HCT116 (cell line): ENCODE data around the gene BAHCC1. TPM values are rescaled to one million over a fixed set of nuclear protein-coding genes. Genes with fewer than 3 reads are reported as not detected.

Source experiments
- ATAC-seq: fragments of 200-7000 bp; cut with Tn5 transposase; 2 replicates; pipeline ENCODE4 v1.9.1; 2020; ENCODE audit warnings: mild to moderate bottlenecking, moderate library complexity
- BruUV-seq: library from RNA; stranded (reverse); fragments of 400-500 nt; replicated peaks from 2 replicates; lab custom pipeline; 2021; lab: Mats Ljungman, UMichigan
- CTCF ChIA-PET: fragments of 300-600 bp; sonication (Branson Sonifier 250); formaldehyde crosslinking; loops from one replicate; lab custom pipeline; 2021; ENCODE audit warnings: antibody characterized with exemption; lab: Charles Lee
- POLR2A ChIA-PET: fragments of 300-600, 350-600 bp; sonication (Branson Sonifier 250); formaldehyde crosslinking; loops from one replicate; lab custom pipeline; 2021; ENCODE audit warnings: antibody characterized with exemption; lab: Charles Lee
- RAD21 ChIA-PET, 2 experiments: fragments of 300-600 bp; sonication (Branson Sonifier 250); formaldehyde crosslinking; loops; one replicate each; lab custom pipeline; 2023; ENCODE audit warnings: low total read pairs in 2 of 2; ENCODE audit not compliant: uncharacterized antibody in 2 of 2, unreplicated experiment in 2 of 2, low non-redundant PET in 1 of 2; lab: Charles Lee
- DNase-seq: peaks from one replicate; pipeline ENCODE4 v3.0.0-alpha.2; 2010; ENCODE audit warnings: low read depth, low spot score
- H2AFZ ChIP-seq: fragments of 200-600 bp; shearing (Covaris generic), sonication (generic); 2 replicates; pipeline ENCODE4 v1.6.1; 2017; ENCODE audit warnings: low read depth, mixed run types, mixed read lengths, antibody characterized with exemption, low read length; ENCODE audit not compliant: poor library complexity, severe bottlenecking
- H3K27ac ChIP-seq: 2 replicates; pipeline ENCODE4 v1.5.1; 2012; ENCODE audit warnings: low read depth, low read length
- H3K27me3 ChIP-seq: fragments of 200-600 bp; sonication (generic); 2 replicates; pipeline ENCODE4 v1.6.1; 2016; ENCODE audit warnings: mixed run types, low read length, mixed read lengths; ENCODE audit not compliant: insufficient read depth
- H3K36me3 ChIP-seq, 2 experiments: fragments of 200-500 bp in 1 of 2; fragments of 200-600 bp in 1 of 2; sonication (Bioruptor generic) in 1 of 2; sonication (generic) in 1 of 2; 2 replicates each; pipeline versions ENCODE4 v1.5.1 to v1.6.1; 2014 to 2016; ENCODE audit warnings: low read length in 2 of 2, inconsistent platforms in 1 of 2, mixed read lengths in 1 of 2, mixed run types in 1 of 2; ENCODE audit not compliant: insufficient read depth in 2 of 2, control insufficient read depth in 1 of 2
- H3K4me1 ChIP-seq, 2 experiments: fragments of 200-600 bp in 1 of 2; sonication (generic) in 1 of 2; 2 replicates each; pipeline versions ENCODE4 v1.5.1 to v1.6.1; 2012 to 2017; ENCODE audit warnings: low read length in 2 of 2, inconsistent platforms in 1 of 2, mild to moderate bottlenecking in 1 of 2, mixed read lengths in 1 of 2, mixed run types in 1 of 2, moderate library complexity in 1 of 2; ENCODE audit not compliant: insufficient read depth in 2 of 2, control insufficient read depth in 1 of 2
- H3K4me2 ChIP-seq: fragments of 200-600 bp; sonication (generic); 2 replicates; pipeline ENCODE4 v1.6.1; 2017; ENCODE audit warnings: mixed run types, low read length, mixed read lengths
- H3K4me3 ChIP-seq, 2 experiments: fragments of 200-600 bp in 1 of 2; sonication (generic) in 1 of 2; replicated peaks in 1 of 2; 2 replicates each; pipeline ENCODE4 v1.5.1; 2011 to 2016; ENCODE audit warnings: low read length in 2 of 2, control low read depth in 1 of 2, low read depth in 1 of 2, mild to moderate bottlenecking in 1 of 2, mixed read lengths in 1 of 2, mixed run types in 1 of 2
- H3K79me2 ChIP-seq: fragments of 200-600 bp; sonication (generic); 2 replicates; pipeline ENCODE4 v1.6.1; 2017; ENCODE audit warnings: mild to moderate bottlenecking, mixed run types, low read length, moderate library complexity, mixed read lengths; ENCODE audit not compliant: insufficient read depth
- H3K9ac ChIP-seq: fragments of 200-600 bp; sonication (generic); 2 replicates; pipeline ENCODE4 v1.6.1; 2016; ENCODE audit warnings: low read length, mixed read lengths
- H3K9me2 ChIP-seq: fragments of 200-600 bp; sonication (generic), shearing (Covaris generic); 2 replicates; pipeline ENCODE4 v1.6.1; 2017; ENCODE audit warnings: mixed run types, mild to moderate bottlenecking, moderate library complexity; ENCODE audit not compliant: insufficient read depth
- H3K9me3 ChIP-seq, 2 experiments: fragments of 200-500 bp in 1 of 2; fragments of 200-600 bp in 1 of 2; sonication (Bioruptor generic) in 1 of 2; sonication (generic) in 1 of 2; 2 replicates each; pipeline ENCODE4 v1.6.1; 2014 to 2017; ENCODE audit warnings: low read length in 2 of 2, mixed read lengths in 2 of 2, inconsistent platforms in 1 of 2, low read depth in 1 of 2, mild to moderate bottlenecking in 1 of 2, mixed run types in 1 of 2, moderate library complexity in 1 of 2; ENCODE audit not compliant: control insufficient read depth in 1 of 2, insufficient read depth in 1 of 2
- H4K20me1 ChIP-seq: fragments of 200-600 bp; sonication (generic), shearing (Covaris generic); 2 replicates; pipeline ENCODE4 v1.6.1; 2017; ENCODE audit warnings: mixed run types, mild to moderate bottlenecking, moderate library complexity; ENCODE audit not compliant: insufficient read depth
- ATF3 ChIP-seq: IDR thresholded peaks from 2 replicates; pipeline ENCODE4 v1.6.1; 2012
- CTCF ChIP-seq, 3 experiments: fragments of 200-600 bp in 1 of 3; sonication (generic) in 1 of 3; IDR thresholded peaks in 2 of 3; conservative IDR thresholded peaks in 1 of 3; 2 replicates each; pipeline ENCODE4 v1.5.1; 2012 to 2017; ENCODE audit warnings: low read depth in 2 of 3, low read length in 2 of 3, antibody characterized with exemption in 1 of 3, borderline replicate concordance in 1 of 3, control low read depth in 1 of 3, mild to moderate bottlenecking in 1 of 3, mixed read lengths in 1 of 3, mixed run types in 1 of 3, moderate library complexity in 1 of 3; ENCODE audit not compliant: insufficient read depth in 1 of 3
- ELF1 ChIP-seq: IDR thresholded peaks from 2 replicates; pipeline ENCODE4 v1.6.1; 2012; ENCODE audit warnings: low read depth, borderline replicate concordance
- FOSL1 ChIP-seq: IDR thresholded peaks from 2 replicates; pipeline ENCODE4 v1.6.1; 2012; ENCODE audit warnings: low read depth
- MAX ChIP-seq: IDR thresholded peaks from 2 replicates; pipeline ENCODE4 v1.6.1; 2012
- POLR2A ChIP-seq: IDR thresholded peaks from 2 replicates; pipeline ENCODE4 v1.7.0; 2011; ENCODE audit warnings: borderline replicate concordance; ENCODE audit not compliant: insufficient read depth, insufficient read length; ENCODE audit errors: extremely low read depth
- POLR2AphosphoS5 ChIP-seq: IDR thresholded peaks from 2 replicates; pipeline ENCODE4 v1.6.1; 2011; ENCODE audit warnings: mild to moderate bottlenecking, low read depth, low read length, moderate library complexity
- SIN3A ChIP-seq: IDR thresholded peaks from 2 replicates; pipeline ENCODE4 v1.6.1; 2012; ENCODE audit warnings: low read depth
- SP1 ChIP-seq: IDR thresholded peaks from 2 replicates; pipeline ENCODE4 v1.6.1; 2012; ENCODE audit warnings: low read depth
- YY1 ChIP-seq: IDR thresholded peaks from 2 replicates; pipeline ENCODE4 v1.6.1; 2011; ENCODE audit warnings: low read length, low read depth, moderate library complexity, mild to moderate bottlenecking; ENCODE audit not compliant: insufficient replicate concordance; ENCODE audit errors: extremely low read depth
- ZBTB33 ChIP-seq: IDR thresholded peaks from 2 replicates; pipeline ENCODE4 v1.6.1; 2011; ENCODE audit warnings: mild to moderate bottlenecking, low read length, moderate library complexity; ENCODE audit not compliant: insufficient replicate concordance; ENCODE audit errors: extremely low read depth
- ZNF274 ChIP-seq: fragments of 200-500 bp; sonication (Bioruptor generic); IDR thresholded peaks from 2 replicates; pipeline ENCODE4 v1.6.1; 2014; ENCODE audit warnings: mild to moderate bottlenecking, low read depth, low read length, inconsistent platforms
- intact Hi-C: fragments of 100-400 bp; cut with micrococcal nuclease; formaldehyde crosslinking; loops from 2 replicates; pipeline ENCODE4 v1.10.0; 2022
- total RNA-seq: library from RNA; stranded (reverse); gene quantifications from one replicate; pipeline ENCODE4 v1.2.1, GENCODE V29; 2021; ENCODE audit not compliant: unreplicated experiment

Gene BAHCC1
- total RNA-seq, 1 experiment from 2014 or later = 45.2 TPM

GRCh38 chr17:81391936-81392908, 3.0 kb upstream of the BAHCC1 start:
- Histone ChIP-seq H2AFZ (no peak overlapping the region), H3K4me2 (peak overlapping the region; percentile 78), H3K27me3 (no peaks in the 10 kb centered on the region), H3K4me1 (peaks cover 44 to 64% of the 10 kb centered on the region in 2 experiments), H3K79me2 (peaks cover 37% of the 10 kb centered on the region), H4K20me1 (no peaks in the 10 kb centered on the region), H3K9me3 (no peaks in the 10 kb centered on the region), H3K27ac (peak overlapping the region; percentile 97), H3K9me2 (no peaks in the 10 kb centered on the region), H3K9ac (peak overlapping the region; percentile 89), H3K36me3 (peaks cover 2 to 4% of the 10 kb centered on the region in 2 experiments; a peak in 2 of 4 replicates), H3K4me3 (peak overlapping the region; percentile 75 to 81)
- ChIA-PET CTCF (interaction anchor here (1.1 kb wide), 1 partner anchor 37 kb away, joined by 3 read pairs; no protein-coding TSS in a partner anchor), RAD21 (interaction anchor here in 1 of 2 experiments (1.2 kb wide), 1 partner anchor 10 kb away, joined by 3 read pairs; no protein-coding TSS in a partner anchor), POLR2A (interaction anchor here (1.4 to 2.2 kb wide), 2 partner anchors 13 to 27 kb away, joined by 5 to 8 read pairs; no protein-coding TSS in a partner anchor)
- no peak for DNase-seq
- BruUV-seq = TSS peak; percentile 53
- no peak for ATAC-seq
- TF ChIP-seq SIN3A (no peak), FOSL1 (no peak), ZBTB33 (no peak), POLR2AphosphoS5 (no peak), YY1 (no peak), MAX (no peak), ZNF274 (no peak), CTCF (IDR thresholded peaks at IDR 0.05 in 2 of 3, conservative IDR thresholded peaks at IDR 0.05 in 1 of 3; ENCODE audit: borderline replicate concordance in 1 of 3, insufficient read depth in 1 of 3, low read depth in 2 of 3, low read length in 2 of 3) (no peak), ELF1 (no peak), ATF3 (no peak), SP1 (no peak), POLR2A (no peak)
- intact Hi-C loops = no loop called here
